ENCODE measurements around the gene SRRD.

SRRD gene

DNA sequence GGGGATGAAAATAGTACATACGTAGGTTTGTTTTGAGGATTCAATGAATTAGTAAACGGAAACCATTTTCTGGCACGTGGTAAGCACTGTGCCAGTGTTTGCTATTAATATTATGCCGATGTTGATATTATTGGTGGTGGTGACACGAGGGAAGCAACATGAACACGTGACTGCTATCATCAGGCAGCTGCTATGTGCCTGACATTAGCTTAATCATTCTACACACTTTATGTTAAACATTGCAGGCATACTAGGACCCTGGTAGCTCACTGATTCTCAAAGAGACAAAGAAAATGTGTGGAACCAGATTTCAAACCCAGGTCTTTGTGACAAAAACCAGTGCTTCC is 656 bp downstream of the SRRD start:
- no peak for DNase-seq

DNA sequence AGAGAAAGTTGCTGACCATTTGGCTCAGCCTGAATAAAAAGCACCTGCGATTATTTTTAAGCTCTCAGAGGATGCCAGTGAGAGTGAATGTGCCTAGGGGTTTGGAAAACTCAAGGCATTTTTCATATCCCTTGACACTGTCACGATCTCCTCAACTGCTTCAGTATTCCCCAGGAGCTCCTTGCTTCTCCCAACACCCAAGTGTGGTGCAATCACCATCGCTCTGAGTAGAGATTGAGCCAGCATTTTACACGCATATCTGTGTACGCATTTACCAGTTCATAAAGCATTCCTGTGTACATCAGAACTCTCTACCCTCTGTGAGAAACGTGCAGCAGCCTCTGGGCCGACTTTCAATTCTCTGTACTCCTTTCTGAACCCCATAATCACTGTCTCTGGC is 1.3 kb downstream of the SRRD start:
- DNase-seq, result no peak

DNA sequence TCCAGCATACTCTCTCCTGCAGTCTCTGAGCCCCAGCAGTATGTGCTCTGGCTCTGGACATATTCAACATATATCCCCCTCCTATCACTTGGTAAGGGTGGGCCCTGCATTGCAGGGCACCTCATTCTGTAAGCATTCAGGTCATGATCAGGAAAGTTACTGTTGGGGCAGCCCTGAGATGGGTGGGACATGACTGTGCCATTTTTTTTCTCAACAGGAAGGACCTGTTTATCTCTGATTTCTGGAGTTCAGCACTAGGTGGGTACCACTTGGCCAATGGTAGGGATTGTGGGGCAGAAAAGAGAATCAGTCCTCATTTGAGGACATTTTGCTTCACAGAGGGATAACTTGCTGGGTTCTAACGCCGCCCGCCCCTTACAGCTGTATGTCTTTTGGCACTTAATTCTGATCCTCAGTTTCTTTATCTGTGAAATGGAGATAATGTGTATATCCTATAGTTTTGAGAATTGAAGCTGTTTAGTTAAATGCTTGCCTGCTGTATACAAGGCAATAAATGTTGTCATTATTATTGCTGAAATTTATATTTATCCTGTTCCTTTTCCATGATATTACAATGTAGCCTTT is 2.2 kb downstream of the SRRD start:
- DNase-seq, result no peak

DNA sequence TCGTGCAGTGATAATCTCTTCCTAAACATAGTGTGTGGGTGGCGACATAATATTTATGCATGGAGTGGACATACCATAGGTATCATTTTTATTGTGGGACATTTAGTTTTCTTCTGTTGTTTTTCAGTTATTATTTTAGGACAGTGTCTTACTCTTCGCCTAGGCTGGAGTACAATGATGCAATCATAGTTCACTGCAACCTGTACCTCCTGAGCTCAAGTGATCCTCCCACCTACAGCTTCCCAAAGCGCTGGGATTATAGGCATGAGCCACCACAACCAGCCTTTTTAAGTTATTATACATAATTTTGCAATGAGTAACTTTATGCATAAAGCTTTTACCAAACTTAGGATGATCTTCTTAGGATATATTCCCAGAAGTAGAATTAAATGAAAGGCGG is 2.7 kb downstream of the SRRD start:
- no peak for DNase-seq

DNA sequence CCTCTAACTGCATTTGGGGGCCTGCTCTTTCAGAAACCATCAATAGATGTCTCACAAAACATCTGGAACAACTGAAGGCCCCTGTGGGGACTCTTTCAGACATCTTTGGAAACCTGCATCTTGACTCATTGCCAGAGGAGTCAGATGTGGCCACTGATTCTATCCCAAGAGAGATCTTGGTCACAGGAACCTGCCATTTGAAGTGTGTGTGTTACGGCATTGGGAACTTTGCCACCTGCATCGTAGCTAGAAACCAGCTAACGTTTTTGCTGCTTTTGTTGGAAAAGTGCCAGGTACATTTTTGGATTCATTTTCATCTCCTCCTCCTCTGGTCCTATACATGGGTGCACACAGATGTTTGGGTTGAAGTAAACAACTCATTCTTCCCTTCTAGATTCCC is 4.3 kb downstream of the SRRD start:
- DNase-seq, result no peak

DNA sequence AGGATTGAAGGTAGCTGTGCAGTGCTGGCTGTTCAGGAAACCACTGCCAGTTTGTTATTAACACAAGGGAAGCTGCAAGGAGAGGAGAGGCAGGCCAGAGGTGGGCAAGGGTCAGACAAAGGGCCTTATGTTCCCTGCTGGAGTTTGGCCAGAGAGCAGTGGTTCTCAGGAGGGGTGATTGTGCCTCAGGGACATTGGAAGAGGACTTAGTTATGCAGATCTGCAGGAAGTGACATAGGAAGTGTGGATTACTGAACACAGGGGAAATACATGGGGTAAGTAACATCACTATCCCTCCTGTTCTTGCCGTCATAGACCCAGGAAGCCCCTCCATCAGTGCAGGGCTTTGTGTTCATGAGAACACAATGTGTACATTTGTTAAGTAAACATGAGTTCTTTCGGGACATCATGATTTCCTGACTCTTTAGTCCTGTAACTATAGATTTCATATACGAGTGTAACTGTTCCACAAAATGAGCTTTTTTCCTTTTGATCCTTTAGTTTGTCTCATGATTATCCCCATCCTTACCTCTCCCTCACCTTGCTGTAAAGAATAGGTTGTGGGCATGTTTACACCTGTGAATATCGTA is 5.9 kb downstream of the SRRD start:
- DNase-seq, result no peak

DNA sequence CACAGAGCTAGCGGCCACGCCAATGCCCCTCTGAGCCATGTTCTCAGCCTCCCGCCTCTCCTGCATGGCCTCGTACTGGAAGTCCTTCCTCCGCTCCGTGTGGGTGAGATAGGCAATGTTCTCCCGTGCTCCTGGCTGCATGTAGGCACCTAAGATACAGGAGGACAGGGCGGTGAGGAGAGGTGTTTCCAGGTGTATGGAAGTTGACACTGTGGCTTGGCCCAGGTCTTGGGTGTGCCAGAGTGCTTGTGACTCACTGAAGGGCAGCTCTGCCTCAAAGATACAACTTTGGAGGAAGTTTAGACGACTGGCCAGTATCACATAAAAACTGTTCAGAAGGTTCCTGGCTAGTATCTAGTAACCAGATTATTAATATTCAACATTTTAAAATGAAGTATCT is 8.5 kb downstream of the SRRD start:
- no peak for DNase-seq

DNA sequence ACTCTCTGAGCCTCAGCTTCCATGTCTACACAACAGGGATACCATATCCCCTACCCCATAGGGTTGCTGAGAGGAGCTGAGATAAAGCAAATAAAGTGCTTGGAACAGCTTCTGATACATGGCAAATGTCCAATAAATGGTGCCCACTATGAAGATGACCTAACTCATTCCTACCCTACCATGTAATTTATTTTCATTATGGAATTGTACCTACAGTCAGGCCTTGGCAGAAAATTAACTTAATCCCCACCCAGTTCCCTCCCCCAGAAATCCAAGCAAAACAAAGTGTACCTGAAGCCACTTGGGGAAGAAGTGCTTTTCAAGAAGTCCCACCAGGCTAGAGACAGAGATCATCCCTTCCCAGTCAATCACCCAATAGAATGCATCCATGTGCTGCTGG is 10.8 kb downstream of the SRRD start:
- DNase-seq, result no peak

DNA sequence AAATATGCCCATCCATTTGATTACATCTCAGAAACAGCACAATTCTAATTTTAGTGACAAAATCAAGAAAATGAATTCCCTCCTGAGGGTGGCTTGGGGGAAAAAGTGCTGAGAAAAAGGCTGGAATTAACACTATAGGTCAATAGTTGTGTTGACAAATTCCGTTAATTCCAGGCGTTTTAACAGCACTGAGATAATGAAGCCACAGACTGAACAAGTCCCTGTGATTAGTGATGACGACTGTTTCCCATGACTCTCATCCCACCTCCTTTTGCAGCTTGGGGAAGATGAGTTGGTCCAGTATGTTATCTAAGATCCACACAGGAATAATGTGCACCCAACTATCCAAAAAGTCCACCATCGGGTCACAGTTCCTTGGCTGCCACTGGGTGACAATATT is 12.8 kb downstream of the SRRD start:
- no peak for DNase-seq

DNA sequence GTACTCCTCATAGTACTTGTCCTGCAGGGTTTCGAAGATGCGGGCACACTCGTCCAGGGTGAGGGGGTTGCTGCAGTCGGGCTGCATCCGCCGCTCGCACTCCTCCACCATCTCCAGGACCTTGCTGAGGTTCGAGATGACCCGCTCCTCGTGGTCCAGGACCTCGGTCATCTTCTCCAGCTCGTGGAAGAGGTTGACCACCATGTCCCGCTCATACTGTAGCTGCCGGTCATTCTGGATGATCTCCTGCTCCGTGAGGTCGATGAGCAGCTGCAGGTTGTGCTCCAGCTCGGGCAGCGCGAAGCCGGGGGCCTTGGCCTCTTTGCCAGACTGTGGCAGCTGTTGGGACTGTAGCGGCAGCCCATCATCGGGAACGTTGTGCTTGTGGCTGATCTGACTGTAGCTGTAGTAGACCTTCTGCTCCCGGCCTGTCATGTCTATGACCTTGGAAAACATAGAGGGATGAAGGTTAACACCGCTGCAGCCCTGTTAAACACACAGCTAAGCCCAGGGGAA is 15.6 kb downstream of the SRRD start:
- DNase-seq, result no peak

DNA sequence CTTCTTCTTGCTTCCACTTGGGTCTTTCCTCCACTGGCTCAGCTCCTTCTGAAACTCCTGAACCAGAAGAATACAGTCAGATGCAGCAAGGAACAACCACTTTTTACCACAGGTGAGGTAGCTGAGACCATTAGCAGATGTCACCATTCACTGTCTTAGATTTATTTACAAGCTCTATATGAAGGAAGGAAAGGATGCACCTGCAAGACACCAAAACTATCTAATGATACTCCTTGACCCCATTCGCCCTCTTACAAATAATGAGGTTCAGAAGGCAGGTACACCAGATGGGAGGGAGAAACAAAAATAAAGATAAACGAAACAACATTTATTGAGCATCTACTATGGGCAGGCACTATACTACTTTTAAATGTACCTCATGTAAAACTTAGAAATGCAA is 18.3 kb downstream of the SRRD start:
- no peak for DNase-seq

DNA sequence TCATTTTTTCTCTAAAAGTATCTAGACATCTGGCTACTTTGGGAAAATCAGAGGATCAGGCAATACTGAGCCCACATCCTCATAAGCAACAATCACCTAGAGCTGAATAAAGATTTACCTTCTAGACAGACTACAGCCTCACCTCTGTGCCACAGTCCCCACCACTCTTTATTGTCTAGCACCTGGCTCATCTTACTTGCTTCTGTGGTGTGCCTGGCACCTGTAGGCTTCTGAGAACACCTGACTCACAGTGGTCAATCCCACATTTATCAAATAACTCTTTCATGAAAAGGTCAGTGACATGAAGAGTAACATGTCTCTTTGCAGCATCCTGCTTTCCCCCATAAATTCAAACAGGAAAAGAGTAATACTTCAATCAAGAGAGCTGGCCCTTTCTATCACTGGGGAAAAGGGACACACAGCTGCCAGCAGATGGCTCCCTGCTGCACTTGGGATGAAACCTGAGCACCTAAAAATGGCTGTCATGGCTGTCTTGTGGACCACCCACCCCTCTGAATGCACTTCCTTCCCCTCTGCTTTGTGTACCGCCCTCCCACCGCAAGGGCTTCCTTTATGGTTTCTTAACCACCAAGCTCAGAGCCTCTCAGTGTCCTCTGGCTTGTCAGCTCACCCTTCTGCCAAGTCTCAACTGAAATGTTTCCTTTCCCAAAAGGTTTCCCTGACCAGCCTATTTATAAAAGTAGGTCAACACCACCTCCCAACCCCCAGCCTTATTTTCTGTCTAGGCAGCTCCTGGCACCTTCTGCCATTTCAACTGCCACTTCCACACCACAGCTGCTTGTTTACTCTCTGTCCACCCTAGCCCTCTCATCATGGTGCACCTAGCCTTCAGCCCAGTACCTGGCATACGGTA is 19.2 kb downstream of the SRRD start:
- DNase-seq, result no peak

DNA sequence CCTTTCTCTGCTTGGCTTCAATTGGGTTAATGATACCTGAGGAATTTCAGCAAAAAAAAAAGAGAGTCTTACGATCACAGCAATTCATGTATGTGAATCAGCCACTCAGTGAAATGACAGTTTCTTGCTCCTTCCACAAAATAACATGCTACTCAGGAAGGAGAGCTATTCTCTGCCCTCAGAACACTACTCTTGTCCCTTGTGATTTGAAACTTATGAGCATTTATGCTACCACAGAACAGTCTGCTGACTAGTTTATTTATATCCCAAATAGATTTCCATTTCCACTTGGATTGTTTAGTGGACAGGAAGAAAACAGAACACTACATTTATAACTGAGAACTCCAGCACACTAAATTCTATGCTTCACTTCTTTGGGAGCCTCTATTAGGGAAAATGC is 20.1 kb downstream of the SRRD start:
- DNase-seq, result no peak

DNA sequence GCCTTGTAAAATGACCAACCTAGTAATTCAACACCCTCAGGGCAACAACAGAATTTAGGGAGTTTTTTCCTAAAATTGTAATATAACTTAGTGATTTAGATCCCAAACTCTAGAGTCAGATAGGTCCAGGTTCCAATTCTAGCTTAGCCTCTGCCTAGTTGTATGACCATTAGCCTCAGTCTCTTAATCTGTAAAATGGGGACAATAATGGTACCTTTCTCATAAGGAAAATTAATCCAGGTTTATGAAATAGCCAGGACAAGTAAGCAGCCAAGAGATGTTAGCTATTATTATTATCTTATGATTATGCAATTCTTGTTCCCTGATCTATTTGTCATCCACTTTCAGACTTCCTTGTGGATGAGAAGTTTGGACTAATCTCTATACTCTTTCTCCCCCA is 24.5 kb downstream of the SRRD start:
- no peak for DNase-seq

DNA sequence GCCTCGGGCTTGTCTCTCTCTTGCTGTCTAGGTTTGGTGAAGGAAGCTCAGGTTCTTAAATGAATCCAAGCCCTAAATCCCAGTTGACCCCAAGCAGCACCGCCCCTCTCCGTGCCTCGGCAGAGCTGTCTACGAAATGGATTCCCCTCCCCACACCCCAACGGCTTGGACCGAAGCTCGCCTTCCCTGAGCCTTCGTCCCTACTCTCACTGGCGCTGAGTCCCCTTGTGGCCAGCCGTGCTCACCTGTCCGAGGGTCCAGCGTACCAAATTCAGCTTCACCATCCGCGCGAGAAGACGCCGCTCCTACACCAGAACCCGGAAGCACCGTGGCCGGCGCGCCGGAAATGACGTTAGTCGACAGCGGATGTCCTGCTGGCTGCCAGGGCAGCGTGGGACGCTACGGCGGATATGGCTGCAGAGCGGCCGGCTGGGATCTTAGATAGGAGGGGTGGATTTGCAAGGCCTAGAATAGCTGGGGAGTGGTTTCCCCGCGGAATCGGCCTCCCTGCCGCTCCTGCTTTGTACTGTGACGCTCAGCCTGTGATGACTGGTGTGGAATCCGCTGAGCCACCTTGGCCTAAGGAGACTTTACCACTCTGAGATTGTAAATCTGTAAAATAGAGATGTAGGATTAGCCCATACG is 28.6 kb downstream of the SRRD start, which contains the start of gene TFIP11:
Gene TFIP11, minus strand, starts transcription at position 325 of the 645 bp plus-strand sequence. CDS start 2,201 bp downstream, outside the sequence.
- peak; percentile 3 for DNase-seq

DNA sequence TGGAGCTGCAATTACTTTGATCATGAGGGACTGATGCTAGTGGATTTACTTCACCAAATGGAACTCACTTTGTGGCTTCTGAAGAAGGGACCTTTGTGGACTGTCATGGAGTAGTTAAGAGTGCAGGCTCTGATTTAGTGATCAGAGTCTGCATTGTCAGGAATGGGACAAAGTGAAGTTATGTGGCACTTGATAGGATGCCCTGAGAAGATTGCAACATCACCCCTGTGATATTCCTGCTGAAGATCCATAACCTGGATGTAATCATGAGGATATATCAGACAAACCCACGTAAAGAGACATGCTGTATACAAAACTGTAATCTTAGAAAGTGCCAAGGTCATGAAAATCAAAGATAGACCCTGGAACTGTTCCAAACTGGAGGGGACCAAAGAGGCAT is 30.2 kb downstream of the SRRD start:
- DNase-seq, result no peak

DNA sequence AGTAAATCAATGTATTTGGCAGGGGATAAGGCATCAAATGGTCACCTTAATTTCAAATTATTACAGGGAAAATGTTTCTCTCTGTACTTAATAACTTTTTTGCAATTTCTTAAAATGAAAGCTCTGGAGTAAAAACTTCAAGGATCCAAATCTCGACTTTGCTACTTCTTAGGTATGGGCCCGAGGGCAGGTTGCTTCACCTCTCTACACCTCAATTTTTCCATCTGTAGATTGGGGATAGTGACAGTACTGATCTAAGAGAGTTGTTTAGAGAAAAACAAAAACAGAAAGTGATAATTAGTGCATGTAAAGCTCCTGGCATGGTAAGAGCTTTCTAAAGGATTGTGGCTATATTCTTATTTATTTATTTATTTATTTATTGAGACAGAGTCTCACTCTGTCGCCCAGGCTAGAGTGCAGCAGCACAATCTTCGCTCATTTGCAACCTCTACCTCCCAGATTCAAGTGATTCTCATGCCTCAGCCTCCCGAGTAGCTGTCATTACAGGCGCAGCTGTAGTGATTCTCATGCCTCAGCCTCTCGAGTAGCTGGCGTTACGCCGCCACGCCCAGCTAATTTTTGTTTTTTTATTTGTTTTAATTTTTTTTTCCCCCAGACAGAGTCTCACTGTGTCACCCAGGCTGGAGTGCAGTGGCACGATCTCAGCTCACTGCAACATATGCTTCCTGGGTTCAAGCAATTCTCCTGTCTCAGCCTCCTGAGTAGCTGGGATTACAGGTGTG is 30.9 kb downstream of the SRRD start:
- no peak for DNase-seq

DNA sequence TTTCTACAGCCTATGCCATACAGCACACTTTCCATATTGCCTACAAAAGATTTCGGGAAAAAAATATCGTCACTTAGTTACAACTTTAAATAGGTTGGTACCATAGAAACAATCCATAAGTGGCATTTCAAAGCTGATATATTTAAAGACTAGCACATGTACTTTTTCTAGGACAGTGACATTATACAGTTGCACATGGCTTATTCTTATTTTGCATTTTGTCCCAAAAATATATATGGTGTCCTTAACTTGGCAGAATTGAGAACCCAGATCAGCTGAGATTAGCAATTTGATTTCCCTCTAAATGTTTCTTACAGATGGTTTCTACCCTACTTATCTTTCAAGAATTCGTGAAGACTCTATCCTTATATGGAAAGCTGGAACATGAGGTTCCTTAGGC is 32.3 kb downstream of the SRRD start:
- DNase-seq, result no peak

DNA sequence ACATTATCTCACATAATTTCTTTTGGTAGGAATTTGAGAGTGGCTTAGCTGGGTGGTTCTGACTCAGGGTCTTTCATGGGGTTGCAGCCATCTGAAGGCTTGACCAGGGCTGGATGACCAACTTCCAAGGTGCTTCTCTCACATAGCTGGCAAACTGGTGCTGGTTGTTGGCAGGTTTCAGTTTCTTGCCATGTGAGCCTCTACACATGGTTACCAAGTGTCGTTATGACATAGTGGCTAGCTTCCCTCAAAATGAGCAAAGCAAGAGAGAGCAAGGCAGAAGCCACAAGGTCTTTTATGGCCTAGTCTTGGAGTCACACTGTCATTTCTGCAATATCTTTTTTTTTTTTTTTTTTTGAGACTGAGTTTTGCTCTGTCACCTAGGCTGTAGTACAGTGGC is 32.8 kb downstream of the SRRD start:
- no peak for DNase-seq

DNA sequence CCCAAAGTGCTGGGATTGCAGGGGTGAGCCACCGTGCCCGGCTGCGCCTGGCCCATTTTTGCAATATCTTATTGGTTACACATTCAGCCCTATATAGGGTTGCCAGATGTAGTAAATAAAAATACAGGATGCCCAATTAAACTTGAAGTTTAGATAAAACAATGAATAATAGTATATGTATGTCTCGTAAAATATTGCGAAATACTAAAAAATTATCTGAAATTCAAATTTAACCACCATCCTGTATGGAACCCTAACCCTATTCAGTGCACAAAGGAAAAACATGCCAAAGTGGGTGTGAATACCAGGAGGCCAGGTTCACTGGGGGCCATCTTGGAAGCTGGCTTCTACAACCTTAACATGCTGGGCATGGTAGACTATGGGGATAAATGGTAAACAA is 33.8 kb downstream of the SRRD start:
- no peak for DNase-seq

DNA sequence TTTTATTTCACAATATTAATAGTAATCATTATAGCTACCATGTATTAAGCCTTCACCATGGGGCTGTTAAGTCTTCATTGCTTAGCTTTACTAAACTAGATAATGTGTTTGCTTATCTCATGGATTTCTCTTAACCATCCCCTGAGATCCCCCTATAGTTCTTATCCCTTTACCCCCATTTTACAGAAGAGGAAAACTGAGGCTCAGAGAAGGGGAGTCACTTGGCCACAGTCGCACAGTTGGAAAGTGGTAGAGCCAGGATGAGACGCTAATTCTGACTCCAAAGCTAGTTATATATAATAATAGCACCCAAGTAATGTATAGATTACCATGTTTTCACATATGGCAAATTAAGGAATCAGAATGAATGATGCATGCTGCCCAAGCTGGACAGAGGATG is 38.3 kb downstream of the SRRD start:
- DNase-seq, result no peak

DNA sequence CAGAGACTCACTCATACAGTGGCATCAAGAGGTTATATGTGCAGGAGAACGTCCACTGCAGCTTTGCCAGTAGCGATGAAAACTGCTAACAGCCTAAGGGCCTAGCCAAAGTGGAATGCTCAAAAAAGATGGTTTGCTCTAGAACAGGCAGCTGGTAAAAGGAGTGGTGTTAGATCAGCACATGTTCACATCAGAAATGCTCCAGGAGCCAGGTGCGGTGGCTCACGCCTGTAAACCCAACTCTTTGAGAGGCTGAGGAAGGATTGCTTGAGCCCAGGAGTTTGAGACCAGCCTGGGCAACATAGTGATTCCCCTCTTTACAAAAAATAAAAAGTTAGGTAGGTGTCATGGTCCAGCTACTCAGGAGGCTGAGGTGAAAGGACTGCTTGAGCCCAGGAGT is 38.9 kb downstream of the SRRD start:
- DNase-seq, result no peak

DNA sequence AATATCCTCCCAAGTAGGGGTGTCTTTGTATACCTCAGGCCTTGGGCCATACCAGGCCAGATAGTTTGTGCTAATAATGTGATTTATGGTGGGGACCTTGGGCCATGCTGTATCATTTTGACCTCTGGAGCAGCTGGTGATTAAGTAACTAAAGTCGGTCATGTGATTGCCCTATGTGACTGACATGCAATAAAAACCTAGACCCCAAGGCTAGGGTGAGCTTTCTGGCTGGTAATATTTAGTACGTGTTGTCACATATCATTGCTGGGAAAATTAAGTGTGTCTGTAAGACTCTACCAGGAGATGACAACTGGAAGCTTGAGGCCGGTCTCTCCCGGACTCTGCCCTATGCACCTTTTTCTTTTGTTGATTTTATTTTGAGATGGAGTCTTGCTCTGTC is 41.2 kb downstream of the SRRD start:
- DNase-seq, result no peak
